MM.1S (cell line): ENCODE results near the gene CDH6.

Experiments used
- DNase-seq: peaks from one replicate; pipeline ENCODE4 v3.0.0-alpha.2; 2015
- H2AFZ ChIP-seq: fragments of 300-600 bp; sonication (generic); 2 replicates; pipeline ENCODE4 v1.6.0; 2016; ENCODE audit warnings: antibody characterized with exemption, low read length
- H3F3A ChIP-seq: fragments of 300-600 bp; sonication (generic); 2 replicates; pipeline ENCODE4 v1.6.1; 2016; ENCODE audit warnings: mild to moderate bottlenecking, antibody characterized with exemption, low read length, moderate library complexity, mixed read lengths; ENCODE audit not compliant: insufficient read depth
- H3K27ac ChIP-seq: fragments of 300-600 bp; sonication (generic); 2 replicates; pipeline ENCODE4 v1.5.1; 2016; ENCODE audit warnings: mild to moderate bottlenecking, low read length
- H3K27me3 ChIP-seq: fragments of 300-600 bp; sonication (generic); replicated peaks from 2 replicates; pipeline ENCODE4 v1.6.0; 2016; ENCODE audit warnings: low read length; ENCODE audit not compliant: insufficient read depth
- H3K36me3 ChIP-seq: fragments of 300-600 bp; sonication (generic); replicated peaks from 2 replicates; pipeline ENCODE4 v1.6.1; 2016; ENCODE audit warnings: mild to moderate bottlenecking, low read length, mixed read lengths; ENCODE audit not compliant: insufficient read depth
- H3K4me1 ChIP-seq: fragments of 300-600 bp; sonication (generic); 2 replicates; pipeline ENCODE4 v1.6.1; 2016; ENCODE audit warnings: low read length, mixed read lengths
- H3K4me2 ChIP-seq: fragments of 300-600 bp; sonication (generic); 2 replicates; pipeline ENCODE4 v1.6.0; 2016; ENCODE audit warnings: low read depth, low read length
- H3K4me3 ChIP-seq: fragments of 300-600 bp; sonication (generic); 2 replicates; pipeline ENCODE4 v1.5.1; 2016; ENCODE audit warnings: low read length, mixed read lengths
- H3K79me2 ChIP-seq: fragments of 300-600 bp; sonication (generic); 2 replicates; pipeline ENCODE4 v1.6.1; 2016; ENCODE audit warnings: mixed run types, low read length, mixed read lengths
- H3K9ac ChIP-seq: fragments of 300-600 bp; sonication (generic); 2 replicates; pipeline ENCODE4 v1.6.1; 2016; ENCODE audit warnings: low read length, mixed read lengths
- H3K9me2 ChIP-seq: fragments of 300-600 bp; sonication (generic); replicated peaks from 2 replicates; pipeline ENCODE4 v1.6.1; 2016; ENCODE audit warnings: mild to moderate bottlenecking, low read length, mixed read lengths; ENCODE audit not compliant: insufficient read depth
- H3K9me3 ChIP-seq: fragments of 300-600 bp; sonication (generic); replicated peaks from 2 replicates; pipeline ENCODE4 v1.6.1; 2016; ENCODE audit warnings: mild to moderate bottlenecking, low read length, mixed read lengths; ENCODE audit not compliant: insufficient read depth
- H4K20me1 ChIP-seq: fragments of 300-600 bp; sonication (generic); 2 replicates; pipeline ENCODE4 v1.6.1; 2016; ENCODE audit warnings: mild to moderate bottlenecking, low read length, moderate library complexity, mixed read lengths; ENCODE audit not compliant: insufficient read depth
- EZH2 ChIP-seq: fragments of 300-600 bp; sonication (generic); optimal IDR thresholded peaks from 2 replicates; pipeline ENCODE3; 2017; ENCODE audit warnings: low read depth, mild to moderate bottlenecking, antibody characterized with exemption, low read length, mixed read lengths
- EZH2phosphoT487 ChIP-seq: fragments of 300-600 bp; sonication (generic); IDR thresholded peaks from 2 replicates; pipeline ENCODE4 v1.6.1; 2018; ENCODE audit warnings: antibody characterized with exemption, low read length
- TF ChIP-seq, protein P1 (sequence below): fragments of 300-600 bp; sonication (generic); IDR thresholded peaks from 2 replicates; pipeline ENCODE4 v1.5.1; 2016; ENCODE audit warnings: antibody characterized with exemption, low read length, mixed read lengths

The CDH6 gene

DNA sequence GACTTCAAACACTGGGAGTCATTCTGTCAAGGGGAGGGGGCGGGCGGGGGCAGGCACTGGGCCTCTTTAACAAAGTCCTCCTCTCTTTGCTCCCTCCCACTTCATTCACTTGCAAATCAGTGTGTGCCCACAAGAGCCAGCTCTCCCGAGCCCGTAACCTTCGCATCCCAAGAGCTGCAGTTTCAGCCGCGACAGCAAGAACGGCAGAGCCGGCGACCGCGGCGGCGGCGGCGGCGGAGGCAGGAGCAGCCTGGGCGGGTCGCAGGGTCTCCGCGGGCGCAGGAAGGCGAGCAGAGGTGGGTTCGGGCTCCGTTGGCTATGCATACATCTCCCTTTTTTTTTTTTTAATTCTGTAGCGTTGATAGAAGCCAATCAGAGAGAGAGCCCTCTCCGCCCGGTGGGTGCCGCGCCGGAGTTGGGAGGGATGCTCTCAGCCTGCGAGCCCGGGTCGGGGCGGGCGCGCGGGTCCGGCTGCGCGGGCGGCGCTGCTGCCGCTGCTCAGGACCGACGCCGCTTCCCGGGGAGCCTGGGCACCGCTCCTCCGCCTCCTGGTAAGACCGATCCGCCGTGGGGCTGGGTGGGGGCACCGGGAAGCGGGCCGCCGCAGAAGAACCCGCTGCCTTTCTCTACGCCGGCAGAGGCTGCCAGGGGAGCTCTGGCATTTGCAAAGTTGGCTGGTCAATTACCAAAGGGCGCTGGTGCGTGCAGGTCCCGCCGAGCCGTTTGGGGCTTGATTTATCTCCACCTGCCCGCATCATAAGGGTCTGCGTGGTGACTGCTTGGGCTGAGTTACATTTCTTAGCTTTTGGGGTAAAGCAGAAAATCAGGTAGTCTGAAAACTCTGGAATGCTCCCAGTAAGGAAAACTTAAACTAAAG is at the start of gene CDH6:
Gene CDH6, plus strand, starts transcription at position 96 of the 877 bp plus-strand sequence. CDS start 73,788 bp downstream, outside the sequence.
- H3K36me3 ChIP-seq, result no peaks in the 10 kb centered on the region
- peak within 1 kb of the TSS; percentile 46; the same call in 1 of the 2 replicates for H3K4me2 ChIP-seq
- DNase-seq, result no peak
- H3F3A ChIP-seq, result no peaks in the 10 kb centered on the region
- H3K79me2 ChIP-seq, result no peaks in the 10 kb centered on the region
- H3K4me1 ChIP-seq, result no peaks in the 10 kb centered on the region
- H3K27me3 ChIP-seq, result no peaks in the 10 kb centered on the region
- no peak within 1 kb of the TSS for H3K9ac ChIP-seq
- no peaks in the 10 kb centered on the region for H4K20me1 ChIP-seq
- TF ChIP-seq EZH2 (no peak), EZH2phosphoT487 (no peak)
- H3K9me2 ChIP-seq, result no peaks in the 10 kb centered on the region
- no peak within 1 kb of the TSS for H3K27ac ChIP-seq
- H3K4me3 ChIP-seq, result no peak within 1 kb of the TSS
- H2AFZ ChIP-seq, result no peak within 1 kb of the TSS
- no peaks in the 10 kb centered on the region for H3K9me3 ChIP-seq

DNA sequence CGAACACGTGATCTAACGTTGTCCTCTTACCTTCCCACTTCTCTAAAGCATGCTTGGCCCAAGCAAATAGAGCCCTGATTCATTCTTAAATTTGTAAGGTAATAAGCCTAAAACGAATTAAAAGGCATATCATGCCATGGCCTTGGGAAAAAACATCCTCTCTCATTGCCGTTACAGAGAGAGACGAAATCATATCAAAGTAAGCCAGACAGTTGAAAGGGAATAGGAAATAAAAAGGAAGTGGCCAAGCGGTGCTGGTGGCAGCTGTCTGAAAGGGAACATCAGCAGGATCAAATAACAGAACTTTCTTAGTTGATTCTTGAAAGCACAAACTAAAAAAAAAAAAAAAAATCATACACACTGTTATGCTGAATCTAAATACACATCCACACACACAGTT is 49.1 kb upstream of the CDH6 start:
- no peaks in the 10 kb centered on the region for H4K20me1 ChIP-seq
- TF ChIP-seq EZH2 (no peak), EZH2phosphoT487 (no peak)
- TF ChIP-seq, protein P1, sequence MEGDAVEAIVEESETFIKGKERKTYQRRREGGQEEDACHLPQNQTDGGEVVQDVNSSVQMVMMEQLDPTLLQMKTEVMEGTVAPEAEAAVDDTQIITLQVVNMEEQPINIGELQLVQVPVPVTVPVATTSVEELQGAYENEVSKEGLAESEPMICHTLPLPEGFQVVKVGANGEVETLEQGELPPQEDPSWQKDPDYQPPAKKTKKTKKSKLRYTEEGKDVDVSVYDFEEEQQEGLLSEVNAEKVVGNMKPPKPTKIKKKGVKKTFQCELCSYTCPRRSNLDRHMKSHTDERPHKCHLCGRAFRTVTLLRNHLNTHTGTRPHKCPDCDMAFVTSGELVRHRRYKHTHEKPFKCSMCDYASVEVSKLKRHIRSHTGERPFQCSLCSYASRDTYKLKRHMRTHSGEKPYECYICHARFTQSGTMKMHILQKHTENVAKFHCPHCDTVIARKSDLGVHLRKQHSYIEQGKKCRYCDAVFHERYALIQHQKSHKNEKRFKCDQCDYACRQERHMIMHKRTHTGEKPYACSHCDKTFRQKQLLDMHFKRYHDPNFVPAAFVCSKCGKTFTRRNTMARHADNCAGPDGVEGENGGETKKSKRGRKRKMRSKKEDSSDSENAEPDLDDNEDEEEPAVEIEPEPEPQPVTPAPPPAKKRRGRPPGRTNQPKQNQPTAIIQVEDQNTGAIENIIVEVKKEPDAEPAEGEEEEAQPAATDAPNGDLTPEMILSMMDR, result no peak
- no peaks in the 10 kb centered on the region for H3K4me1 ChIP-seq
- no peak overlapping the region for H3K27ac ChIP-seq
- no peak overlapping the region for H3K9ac ChIP-seq
- H3K4me2 ChIP-seq, result no peak overlapping the region
- no peaks in the 10 kb centered on the region for H3K79me2 ChIP-seq
- H3K9me2 ChIP-seq, result no peaks in the 10 kb centered on the region
- no peak overlapping the region for H2AFZ ChIP-seq
- no peak overlapping the region for H3K4me3 ChIP-seq
- no peaks in the 10 kb centered on the region for H3K27me3 ChIP-seq
- H3F3A ChIP-seq, result no peaks in the 10 kb centered on the region
- H3K36me3 ChIP-seq, result no peaks in the 10 kb centered on the region
- no peaks in the 10 kb centered on the region for H3K9me3 ChIP-seq
- DNase-seq, result no peak

DNA sequence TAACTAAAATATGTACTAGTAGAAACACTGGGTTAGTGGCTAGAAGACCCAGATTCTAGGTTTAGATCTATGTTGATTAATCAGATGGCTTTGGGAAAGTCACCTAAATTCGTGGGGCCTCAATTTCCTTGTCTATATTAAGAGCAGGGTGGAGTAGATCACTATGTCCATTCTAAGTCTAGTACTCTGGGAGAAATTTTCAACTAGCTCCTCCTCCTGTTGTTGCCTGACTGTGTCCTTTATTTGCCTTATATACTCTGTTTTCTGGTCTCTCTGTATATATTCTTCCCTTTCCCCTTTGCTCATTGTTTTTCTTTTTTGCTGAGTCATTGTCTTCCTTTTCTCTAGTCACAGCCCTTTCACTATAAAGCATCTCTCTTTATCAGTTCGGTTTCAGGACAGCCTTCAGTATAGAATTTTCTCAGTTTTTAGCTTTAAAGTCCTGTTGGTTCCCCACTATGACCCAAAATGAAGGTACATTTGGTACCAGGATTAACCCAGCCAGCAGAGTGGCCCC is 44.5 kb upstream of the CDH6 start:
- H3K4me1 ChIP-seq, result no peaks in the 10 kb centered on the region
- no peak overlapping the region for H3K4me3 ChIP-seq
- no peak overlapping the region for H3K4me2 ChIP-seq
- no peak overlapping the region for H3K9ac ChIP-seq
- no peak overlapping the region for H2AFZ ChIP-seq
- no peaks in the 10 kb centered on the region for H3K36me3 ChIP-seq
- DNase-seq, result no peak
- no peaks in the 10 kb centered on the region for H3K9me3 ChIP-seq
- TF ChIP-seq EZH2, result no peak
- TF ChIP-seq EZH2phosphoT487, result no peak
- TF ChIP-seq, protein P1, result no peak
- H3F3A ChIP-seq, result no peaks in the 10 kb centered on the region
- no peaks in the 10 kb centered on the region for H3K9me2 ChIP-seq
- no peaks in the 10 kb centered on the region for H4K20me1 ChIP-seq
- H3K27me3 ChIP-seq, result no peaks in the 10 kb centered on the region
- H3K79me2 ChIP-seq, result no peaks in the 10 kb centered on the region
- no peak overlapping the region for H3K27ac ChIP-seq
